H1 (cell line): ENCODE results near the gene SHC3. TPM values are rescaled to one million over a fixed set of nuclear protein-coding genes. Genes with fewer than 3 reads are reported as not detected.

Source experiments
- CTCF ChIA-PET: fragments of 300-600 bp; sonication (Branson Sonifier 250); formaldehyde crosslinking; loops from one replicate; lab custom pipeline; 2021; ENCODE audit not compliant: partially characterized antibody; lab: Charles Lee
- POLR2A ChIA-PET: fragments of 300-600 bp; sonication (Branson Sonifier 250); formaldehyde crosslinking; loops from one replicate; lab custom pipeline; 2021; ENCODE audit warnings: inconsistent platforms; ENCODE audit not compliant: partially characterized antibody; lab: Charles Lee
- DNase-seq, 2 experiments: peaks; one replicate each; pipeline versions ENCODE4 v3.0.0 to v3.0.0-alpha.2; 2010 to 2022; ENCODE audit warnings: low spot score in 2 of 2, low read depth in 1 of 2, mixed read lengths in 1 of 2
- FAIRE-seq: peaks from 2 replicates; lab custom pipeline; 2011; peaks lifted over from hg19 to GRCh38; lab: Jason Lieb, UNC
- H2AFZ ChIP-seq: 2 replicates; pipeline ENCODE4 v1.8.1; 2012; ENCODE audit warnings: low read length, inconsistent platforms
- H2AK5ac ChIP-seq: 2 replicates; pipeline ENCODE4 v1.6.1; 2013; ENCODE audit warnings: low read depth, low read length
- H2BK120ac ChIP-seq: replicated peaks from 2 replicates; pipeline ENCODE3; 2013; ENCODE audit warnings: low read depth, low read length, inconsistent platforms
- H2BK12ac ChIP-seq: 2 replicates; pipeline ENCODE4 v1.6.1; 2013; ENCODE audit warnings: low read depth, low read length
- H2BK15ac ChIP-seq: 2 replicates; pipeline ENCODE4 v1.6.1; 2013; ENCODE audit warnings: low read length
- H2BK20ac ChIP-seq: 2 replicates; pipeline ENCODE4 v1.6.1; 2013; ENCODE audit warnings: low read length
- H2BK5ac ChIP-seq: 2 replicates; pipeline ENCODE4 v1.6.1; 2013; ENCODE audit warnings: low read depth, low read length
- H3K14ac ChIP-seq: 2 replicates; pipeline ENCODE4 v1.6.1; 2013; ENCODE audit warnings: inconsistent platforms; ENCODE audit not compliant: insufficient read length
- H3K18ac ChIP-seq: 2 replicates; pipeline ENCODE4 v1.6.1; 2013; ENCODE audit warnings: low read length; ENCODE audit errors: extremely low read depth
- H3K23ac ChIP-seq: 2 replicates; pipeline ENCODE4 v1.6.1; 2013; ENCODE audit warnings: inconsistent platforms; ENCODE audit not compliant: insufficient read length
- H3K23me2 ChIP-seq: 2 replicates; pipeline ENCODE4 v1.6.1; 2013; ENCODE audit warnings: low read depth, low read length
- H3K27ac ChIP-seq: 2 replicates; pipeline ENCODE4 v1.6.1; 2011; ENCODE audit warnings: low read depth, low read length, inconsistent platforms
- H3K27me3 ChIP-seq, 4 experiments: replicated peaks in 1 of 4; 1 replicate in 1 of 4; 2 replicates in 3 of 4; pipeline versions ENCODE4 v1.6.1 to v1.8.1; 2011 to 2013; ENCODE audit warnings: low read length in 3 of 4, mild to moderate bottlenecking in 3 of 4, inconsistent platforms in 2 of 4, mixed read lengths in 2 of 4, moderate library complexity in 1 of 4; ENCODE audit not compliant: control insufficient read depth in 3 of 4, insufficient read depth in 3 of 4; ENCODE audit errors: extremely low read depth in 1 of 4
- H3K36me3 ChIP-seq, 4 experiments: 2 replicates each; pipeline versions ENCODE4 v1.6.1 to v1.8.1; 2011 to 2013; ENCODE audit warnings: mild to moderate bottlenecking in 4 of 4, low read length in 3 of 4, moderate library complexity in 2 of 4, control low read depth in 1 of 4, inconsistent platforms in 1 of 4; ENCODE audit not compliant: insufficient read depth in 4 of 4, control insufficient read depth in 2 of 4
- H3K4ac ChIP-seq: replicated peaks from 2 replicates; pipeline ENCODE3; 2013; ENCODE audit warnings: low read length, low read depth, mixed read lengths, inconsistent platforms; ENCODE audit not compliant: insufficient read length
- H3K4me1 ChIP-seq, 4 experiments: replicated peaks in 1 of 4; 1 replicate in 1 of 4; 2 replicates in 3 of 4; pipeline versions ENCODE4 v1.6.1 to v1.8.1; 2011 to 2013; ENCODE audit warnings: low read length in 3 of 4, inconsistent platforms in 2 of 4, mixed read lengths in 1 of 4; ENCODE audit not compliant: insufficient read depth in 4 of 4, control insufficient read depth in 3 of 4
- H3K4me2 ChIP-seq, 2 experiments: 2 replicates each; pipeline versions ENCODE4 v1.6.1 to v1.8.1; 2011 to 2013; ENCODE audit warnings: low read depth in 2 of 2, low read length in 2 of 2, control low read depth in 1 of 2, inconsistent platforms in 1 of 2, mild to moderate bottlenecking in 1 of 2; ENCODE audit not compliant: insufficient read depth in 1 of 2
- H3K4me3 ChIP-seq, 4 experiments: fragments of 200-600, 300-600 bp in 1 of 4; sonication (generic), shearing (Covaris generic), sonication (Bioruptor Twin) in 1 of 4; 2 replicates each; pipeline versions ENCODE4 v1.5.1 to v1.8.1; 2011 to 2016; ENCODE audit warnings: low read length in 4 of 4, low read depth in 3 of 4, control low read depth in 2 of 4, inconsistent platforms in 2 of 4, mild to moderate bottlenecking in 2 of 4, mixed read lengths in 1 of 4, moderate library complexity in 1 of 4; ENCODE audit not compliant: insufficient read depth in 2 of 4; ENCODE audit errors: extremely low read depth in 1 of 4
- H3K56ac ChIP-seq: replicated peaks from 2 replicates; pipeline ENCODE3; 2013; ENCODE audit warnings: low read depth, mild to moderate bottlenecking, mixed read lengths, low read length, inconsistent platforms; ENCODE audit not compliant: insufficient read length
- H3K79me1 ChIP-seq: 2 replicates; pipeline ENCODE4 v1.6.1; 2013; ENCODE audit warnings: low read depth, low read length, control low read depth
- H3K79me2 ChIP-seq, 2 experiments: 2 replicates each; pipeline versions ENCODE4 v1.6.1 to v1.8.1; 2012 to 2013; ENCODE audit warnings: low read length in 2 of 2, mild to moderate bottlenecking in 2 of 2, inconsistent platforms in 1 of 2; ENCODE audit not compliant: insufficient read depth in 2 of 2, control insufficient read depth in 1 of 2
- H3K9ac ChIP-seq, 4 experiments: replicated peaks in 1 of 4; 1 replicate in 1 of 4; 2 replicates in 3 of 4; pipeline versions ENCODE4 v1.6.1 to v1.8.1; 2011 to 2013; ENCODE audit warnings: low read depth in 3 of 4, low read length in 3 of 4, control low read depth in 2 of 4, mild to moderate bottlenecking in 2 of 4, moderate library complexity in 2 of 4, inconsistent platforms in 1 of 4; ENCODE audit errors: extremely low read depth in 1 of 4
- H3K9me3 ChIP-seq, 2 experiments: 2 replicates each; pipeline versions ENCODE4 v1.6.1 to v1.8.1; 2012 to 2013; ENCODE audit warnings: mild to moderate bottlenecking in 2 of 2, moderate library complexity in 2 of 2, control low read depth in 1 of 2, inconsistent platforms in 1 of 2, low read depth in 1 of 2, low read length in 1 of 2, mixed read lengths in 1 of 2; ENCODE audit not compliant: insufficient read depth in 2 of 2
- H4K20me1 ChIP-seq, 2 experiments: replicated peaks in 1 of 2; 2 replicates each; pipeline versions ENCODE3 to v1.8.1; 2011 to 2013; ENCODE audit warnings: inconsistent platforms in 2 of 2, low read length in 2 of 2, mild to moderate bottlenecking in 1 of 2; ENCODE audit not compliant: insufficient read depth in 2 of 2, control insufficient read depth in 1 of 2
- H4K5ac ChIP-seq: 2 replicates; pipeline ENCODE4 v1.6.1; 2013; ENCODE audit warnings: low read length, low read depth, mixed read lengths, inconsistent platforms; ENCODE audit not compliant: insufficient read length
- H4K8ac ChIP-seq: 2 replicates; pipeline ENCODE4 v1.8.0; 2013; ENCODE audit warnings: mild to moderate bottlenecking, moderate library complexity, low read length, inconsistent platforms; ENCODE audit not compliant: insufficient read depth; ENCODE audit errors: extremely low read depth
- H4K91ac ChIP-seq: replicated peaks from 2 replicates; pipeline ENCODE3; 2013; ENCODE audit warnings: low read length, mixed read lengths, inconsistent platforms; ENCODE audit not compliant: insufficient read length
- CREB1 ChIP-seq: IDR thresholded peaks from 2 replicates; pipeline ENCODE4 v1.6.1; 2012; ENCODE audit warnings: inconsistent platforms
- EZH2 ChIP-seq: fragments of 200-600 bp; sonication (generic); IDR thresholded peaks from 2 replicates; pipeline ENCODE4 v1.7.1; 2012; ENCODE audit warnings: low read depth, mild to moderate bottlenecking, moderate library complexity, low read length, inconsistent platforms; ENCODE audit not compliant: severe bottlenecking
- HDAC6 ChIP-seq: IDR thresholded peaks from one replicate; pipeline ENCODE4 v1.7.1; 2012; ENCODE audit warnings: low read depth, mild to moderate bottlenecking, inconsistent platforms, low read length, moderate library complexity
- KDM4A ChIP-seq: IDR thresholded peaks from one replicate; pipeline ENCODE4 v1.7.1; 2012; ENCODE audit warnings: low read depth, mild to moderate bottlenecking, moderate library complexity, low read length, inconsistent platforms; ENCODE audit not compliant: severe bottlenecking
- PHF8 ChIP-seq: fragments of 200-600 bp; sonication (generic); conservative IDR thresholded peaks from 2 replicates; pipeline ENCODE4 v1.7.1; 2012; ENCODE audit warnings: low read depth, mild to moderate bottlenecking, inconsistent platforms, low read length, moderate library complexity
- POLR2AphosphoS5 ChIP-seq: IDR thresholded peaks from 2 replicates; pipeline ENCODE4 v1.6.1; 2011; ENCODE audit warnings: low read depth, low read length
- RAD21 ChIP-seq, 2 experiments: IDR thresholded peaks in 1 of 2; conservative IDR thresholded peaks in 1 of 2; 2 replicates each; pipeline ENCODE4 v1.6.1; 2011; ENCODE audit warnings: low read depth in 2 of 2, low read length in 2 of 2, improper control_type of control experiment in 1 of 2, inconsistent platforms in 1 of 2, mild to moderate bottlenecking in 1 of 2, moderate library complexity in 1 of 2
- SIX5 ChIP-seq: IDR thresholded peaks from 2 replicates; pipeline ENCODE4 v1.6.1; 2011; ENCODE audit warnings: mild to moderate bottlenecking, low read depth, low read length
- SRF ChIP-seq: IDR thresholded peaks from 2 replicates; pipeline ENCODE4 v1.6.1; 2011; ENCODE audit warnings: mild to moderate bottlenecking, low read depth, low read length, moderate library complexity
- TAF7 ChIP-seq: optimal IDR thresholded peaks from 2 replicates; pipeline ENCODE3; 2011; ENCODE audit warnings: low read depth, mild to moderate bottlenecking, inconsistent platforms, low read length, moderate library complexity, borderline replicate concordance
- YY1 ChIP-seq: IDR thresholded peaks from 2 replicates; pipeline ENCODE4 v1.6.1; 2011; ENCODE audit warnings: low read depth, mild to moderate bottlenecking, low read length
- ZNF274 ChIP-seq: IDR thresholded peaks from 2 replicates; pipeline ENCODE4 v1.7.0; 2012; ENCODE audit warnings: low read length, borderline replicate concordance; ENCODE audit errors: extremely low read depth
- WGBS, 2 experiments: shearing (Covaris generic) in 1 of 2; methylation state at CpG; one replicate each; pipeline versions ENCODE4 v1.1.6 to v1.1.7; 2013 to 2015; ENCODE audit warnings: low lambda C conversion rate in 2 of 2, mixed read lengths in 2 of 2, inconsistent platforms in 1 of 2, low coverage in 1 of 2, missing lambda C conversion rate in 1 of 2; ENCODE audit not compliant: insufficient replicate concordance in 2 of 2, insufficient coverage in 1 of 2, insufficient read length in 1 of 2; ENCODE audit errors: extremely low coverage in 1 of 2, missing lambda C conversion rate in 1 of 2; 5-methylcytosine and 5-hydroxymethylcytosine counted together
- polyA plus RNA-seq, 7 experiments: library from polyadenylated mRNA; depleted of rRNA in 3 of 7; stranded (reverse) in 5 of 7; unstranded in 2 of 7; fragments of >200 nt in 5 of 7; fragments of 200-250 nt in 2 of 7; gene quantifications; 1 replicate in 5 of 7; 2 replicates in 1 of 7; 4 replicates in 1 of 7; pipeline versions ENCODE4 v1.2.1 to v1.2.3, GENCODE V29; 2011 to 2013; ENCODE audit warnings: missing spikeins in 2 of 7, mixed read lengths in 2 of 7
- total RNA-seq: library from RNA; stranded (reverse); fragmentation: NEBNext Ultra II Directional; extraction: Animal tissue kit (Norgen Biotek cat#: 25700); gene quantifications from 2 replicates; pipeline ENCODE4 v1.2.1, GENCODE V29; 2021

Gene SHC3
- total and polyA plus RNA-seq, 2 of the 8 experiments (the other 6 are each of a cell fraction or from before 2014, with no cell fraction given), result 1.4 to 7.1 TPM

DNA sequence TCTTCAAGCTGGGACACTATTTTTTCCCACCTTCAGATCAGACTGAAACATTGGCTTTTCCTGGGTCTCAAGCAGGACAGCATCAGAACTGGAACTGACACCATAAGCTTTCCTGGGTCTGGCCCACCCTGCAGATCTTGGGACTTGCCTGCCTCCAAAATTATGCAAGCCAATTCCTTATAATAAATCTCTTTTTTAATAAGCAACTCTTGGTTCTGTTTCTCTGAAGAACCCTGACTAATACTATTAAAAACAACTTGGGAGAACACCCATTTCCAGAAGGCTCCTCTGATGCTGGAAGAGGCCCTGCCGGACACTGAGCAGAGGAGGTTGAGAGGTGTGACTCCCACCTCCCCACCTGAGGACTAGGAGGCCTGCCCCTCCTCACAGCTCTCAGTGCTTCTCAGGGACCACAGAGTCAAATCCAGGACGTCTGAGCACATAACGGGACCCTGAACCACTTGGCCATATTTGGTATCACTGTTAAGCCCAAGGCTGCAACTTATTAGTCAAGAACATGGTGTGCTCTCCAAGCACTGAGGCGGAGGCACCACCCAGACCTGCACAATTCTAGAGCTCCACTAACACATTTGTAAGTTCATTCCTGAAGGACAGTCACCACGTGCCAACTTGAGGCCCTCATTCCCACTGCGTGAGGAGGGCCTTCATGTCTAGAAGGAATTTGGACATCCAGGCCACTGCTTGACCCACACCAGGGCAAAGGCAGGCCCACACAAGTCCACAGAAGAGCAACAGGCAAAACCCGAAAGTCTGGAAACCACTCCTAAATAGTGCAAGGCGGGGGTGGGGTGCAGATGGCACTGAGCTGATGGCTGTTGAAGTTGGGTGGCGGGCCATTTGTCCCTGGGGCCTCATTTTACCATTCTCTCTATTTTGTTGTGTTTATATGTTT is 9.5 kb downstream of the SHC3 start:
- no peaks in the 10 kb centered on the region for H3K79me2 ChIP-seq
- no peak overlapping the region for H3K4me3 ChIP-seq
- H2BK5ac ChIP-seq, result no peak overlapping the region
- peaks cover 0 to 3% (median 0%) of the 10 kb centered on the region in 4 experiments; a peak in 1 of 7 replicates for H3K4me1 ChIP-seq
- H3K36me3 ChIP-seq, result no peaks in the 10 kb centered on the region
- no peak overlapping the region for H3K56ac ChIP-seq
- no peak overlapping the region for H2AFZ ChIP-seq
- H3K9ac ChIP-seq, result no peak overlapping the region
- H3K79me1 ChIP-seq, result peaks cover 4% of the 10 kb centered on the region; the same call in 1 of the 2 replicates
- no peak overlapping the region for H2AK5ac ChIP-seq
- no peak overlapping the region for H4K5ac ChIP-seq
- H2BK20ac ChIP-seq, result no peak overlapping the region
- H3K23me2 ChIP-seq, result peaks cover 2% of the 10 kb centered on the region; the same call in 1 of the 2 replicates
- ChIA-PET POLR2A (interaction anchor here (0.9 kb wide), 1 partner anchor 25 kb away, joined by 3 read pairs; no protein-coding TSS in a partner anchor), CTCF (interaction anchor here (0.7 to 1.2 kb wide), 2 partner anchors 14 to 189 kb away, joined by 3 read pairs; no protein-coding TSS in a partner anchor)
- no peak overlapping the region for H4K8ac ChIP-seq
- no peak overlapping the region for H2BK120ac ChIP-seq
- no peak overlapping the region for H2BK15ac ChIP-seq
- no peak overlapping the region for H3K18ac ChIP-seq
- no peak overlapping the region for H3K4me2 ChIP-seq
- DNase-seq (no peak), FAIRE-seq (no peak)
- H3K9me3 ChIP-seq, result no peaks in the 10 kb centered on the region
- no peak overlapping the region for H3K23ac ChIP-seq
- no peak overlapping the region for H3K14ac ChIP-seq
- H3K27me3 ChIP-seq, result no peaks in the 10 kb centered on the region
- WGBS, 2 experiments, result 87% methylated on average over 9 of the region's 9 CpGs; no CpG with 5 or more reads in 1 of the 2 experiments
- H4K91ac ChIP-seq, result no peak overlapping the region
- H3K27ac ChIP-seq, result no peak overlapping the region
- H2BK12ac ChIP-seq, result no peak overlapping the region
- no peak overlapping the region for H3K4ac ChIP-seq
- H4K20me1 ChIP-seq, result peaks cover 0 to 4% of the 10 kb centered on the region in 2 experiments
- TF ChIP-seq POLR2AphosphoS5 (no peak), RAD21 (IDR thresholded peaks at IDR 0.05 in 1 of 2, conservative IDR thresholded peaks at IDR 0.05 in 1 of 2; ENCODE audit: low read depth in 2 of 2, low read length in 2 of 2) (no peak), YY1 (no peak), ZNF274 (no peak), SIX5 (no peak), PHF8 (no peak), CREB1 (no peak), HDAC6 (no peak), EZH2 (no peak), TAF7 (no peak), KDM4A (no peak), SRF (no peak)
